ENCODE measurements around the gene RNF212.
"Not testable (repeated sequence)": the region's sequence is repeated elsewhere in the genome, so short reads cannot be mapped to it uniquely, and the experiment has no call there.

The RNF212 gene

DNA sequence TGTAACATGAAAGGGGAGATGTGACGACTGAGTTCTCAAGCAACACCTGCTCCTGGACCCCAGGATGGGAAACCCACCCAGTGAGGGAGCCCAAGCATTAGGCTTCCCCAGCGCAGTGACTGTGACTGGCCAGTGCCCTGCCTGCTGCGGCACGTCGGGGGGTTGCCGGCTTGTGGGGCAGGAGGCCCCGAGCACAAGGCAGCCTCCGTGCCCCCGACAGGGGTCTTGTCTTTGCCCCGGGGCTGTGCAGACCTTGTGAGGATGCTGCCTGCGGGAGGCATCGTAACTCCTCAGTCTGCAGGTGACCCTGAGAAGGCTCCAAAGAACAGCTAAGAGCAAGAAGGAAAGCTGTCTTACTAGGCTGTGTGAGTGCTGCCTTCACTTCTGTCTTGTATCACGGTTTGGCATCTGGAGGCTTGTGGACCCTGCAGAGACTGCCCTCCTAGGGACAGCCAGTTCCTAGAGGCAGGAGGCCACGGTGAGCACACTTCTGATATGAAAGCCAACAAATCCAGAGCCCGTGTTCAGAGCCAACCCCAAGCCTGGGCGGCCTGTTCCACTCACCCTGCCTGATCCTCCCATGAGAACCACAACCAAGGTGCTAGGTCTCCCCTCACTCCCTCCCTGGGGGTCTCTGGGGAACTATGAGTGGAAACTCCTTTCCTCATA lies 54.2 kb downstream of the RNF212 start:
- DNase-seq (ENCODE audit: low read depth): no peak
- no peak overlapping the region for H3K4me3 ChIP-seq (ENCODE audit: low read length)
- TF ChIP-seq, protein P1, sequence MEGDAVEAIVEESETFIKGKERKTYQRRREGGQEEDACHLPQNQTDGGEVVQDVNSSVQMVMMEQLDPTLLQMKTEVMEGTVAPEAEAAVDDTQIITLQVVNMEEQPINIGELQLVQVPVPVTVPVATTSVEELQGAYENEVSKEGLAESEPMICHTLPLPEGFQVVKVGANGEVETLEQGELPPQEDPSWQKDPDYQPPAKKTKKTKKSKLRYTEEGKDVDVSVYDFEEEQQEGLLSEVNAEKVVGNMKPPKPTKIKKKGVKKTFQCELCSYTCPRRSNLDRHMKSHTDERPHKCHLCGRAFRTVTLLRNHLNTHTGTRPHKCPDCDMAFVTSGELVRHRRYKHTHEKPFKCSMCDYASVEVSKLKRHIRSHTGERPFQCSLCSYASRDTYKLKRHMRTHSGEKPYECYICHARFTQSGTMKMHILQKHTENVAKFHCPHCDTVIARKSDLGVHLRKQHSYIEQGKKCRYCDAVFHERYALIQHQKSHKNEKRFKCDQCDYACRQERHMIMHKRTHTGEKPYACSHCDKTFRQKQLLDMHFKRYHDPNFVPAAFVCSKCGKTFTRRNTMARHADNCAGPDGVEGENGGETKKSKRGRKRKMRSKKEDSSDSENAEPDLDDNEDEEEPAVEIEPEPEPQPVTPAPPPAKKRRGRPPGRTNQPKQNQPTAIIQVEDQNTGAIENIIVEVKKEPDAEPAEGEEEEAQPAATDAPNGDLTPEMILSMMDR (conservative IDR thresholded peaks at IDR 0.05; ENCODE audit: low read length): no peak

DNA sequence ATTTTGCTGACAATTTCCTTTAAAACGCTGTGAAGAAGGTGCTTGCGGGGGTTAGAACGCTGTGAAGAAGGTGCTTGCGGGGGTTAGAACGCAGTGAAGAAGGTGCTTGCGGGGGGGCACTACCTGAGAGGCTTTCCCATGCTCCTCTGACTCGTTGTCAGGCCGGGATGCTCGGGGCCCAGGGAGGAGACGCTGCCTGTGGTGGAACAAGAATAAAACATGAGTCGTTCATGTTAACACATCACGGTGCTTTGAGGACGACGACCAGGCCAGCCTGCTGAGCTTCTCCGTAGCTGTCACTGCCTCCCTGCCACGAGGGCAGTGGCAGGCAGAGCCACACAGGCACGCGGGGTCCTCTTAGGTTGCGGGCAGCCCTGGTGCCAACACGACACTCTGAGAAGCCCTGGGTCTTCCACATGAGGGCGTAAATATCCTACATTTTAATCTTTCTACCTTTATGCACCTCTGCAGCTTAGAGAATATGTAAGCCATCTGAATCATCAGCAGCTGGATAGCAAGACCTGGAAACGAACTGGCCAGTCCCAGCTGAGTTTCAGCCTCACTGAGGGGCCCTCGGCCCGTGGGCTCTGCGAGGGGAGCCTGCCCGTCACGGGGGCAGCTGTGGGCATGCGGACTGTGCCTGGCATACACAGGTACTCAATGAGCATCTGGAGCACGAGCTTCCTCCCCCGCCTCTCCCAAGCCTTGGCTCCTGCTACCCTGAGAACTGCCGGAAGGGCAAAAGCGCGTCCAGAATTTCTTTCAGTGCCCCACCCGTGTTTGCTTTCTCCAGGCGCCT lies 55.0 kb downstream of the RNF212 start:
- H3K4me3 ChIP-seq (ENCODE audit: low read length): no peak overlapping the region
- TF ChIP-seq, protein P1 (conservative IDR thresholded peaks at IDR 0.05; ENCODE audit: low read length): no peak
- no peak for DNase-seq (ENCODE audit: low read depth)

DNA sequence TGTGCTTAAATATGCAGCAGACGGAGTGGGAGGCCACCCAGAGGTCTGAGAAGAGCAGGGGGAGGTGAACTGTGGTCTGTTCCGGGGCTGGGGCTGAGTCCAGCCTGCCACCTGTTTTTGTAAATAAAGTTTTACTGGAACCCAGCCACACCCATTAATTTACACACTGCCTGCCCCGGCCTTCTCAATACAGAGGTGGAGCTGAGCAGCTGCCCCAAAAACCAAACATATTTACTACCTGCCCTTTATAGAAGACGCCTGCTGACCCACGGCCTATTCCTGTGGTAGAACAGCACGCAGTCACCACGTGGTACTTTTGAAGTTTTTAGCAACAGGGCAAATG lies 56.0 kb downstream of the RNF212 start:
- no peak for DNase-seq (ENCODE audit: low read depth)
- TF ChIP-seq, protein P1 (conservative IDR thresholded peaks at IDR 0.05; ENCODE audit: low read length): no peak
- no peak overlapping the region for H3K4me3 ChIP-seq (ENCODE audit: low read length)

DNA sequence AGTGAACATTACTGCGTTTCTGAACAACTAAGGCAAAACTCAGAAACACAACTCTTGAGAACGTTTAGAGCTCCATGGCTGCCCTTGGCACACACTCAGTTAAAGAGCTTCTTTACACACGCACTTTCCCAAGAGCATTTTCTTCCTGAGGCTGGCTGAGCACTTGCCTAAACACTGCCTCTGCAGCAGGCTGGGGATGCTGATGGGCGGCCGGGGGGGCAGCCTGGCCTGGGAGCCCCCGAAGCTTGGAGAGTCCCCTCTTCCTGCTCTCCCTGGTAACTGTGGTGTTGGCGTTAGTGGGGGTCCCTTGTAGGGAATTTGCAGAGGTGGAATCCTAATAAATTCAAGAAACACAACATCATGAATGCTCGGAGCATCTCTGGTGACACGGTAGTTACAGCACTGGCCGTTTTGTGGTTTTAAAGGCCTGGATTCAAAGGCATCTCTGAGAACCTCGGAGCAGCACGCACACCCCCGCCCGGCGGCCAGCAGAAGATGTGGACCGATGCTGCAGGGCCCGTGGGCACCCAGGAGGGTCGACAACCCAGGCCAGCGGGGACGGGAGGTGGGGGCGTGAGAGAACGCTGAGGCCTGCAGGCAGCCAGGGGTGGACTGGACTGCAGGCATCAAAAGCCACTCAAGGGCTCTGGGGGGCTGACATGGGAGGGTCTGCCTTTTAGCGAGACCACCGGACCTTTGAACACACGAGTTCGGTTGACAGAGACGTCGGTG lies 56.5 kb downstream of the RNF212 start:
- no peak overlapping the region for H3K4me3 ChIP-seq (ENCODE audit: low read length)
- TF ChIP-seq, protein P1 (conservative IDR thresholded peaks at IDR 0.05; ENCODE audit: low read length): no peak
- no peak for DNase-seq (ENCODE audit: low read depth)

DNA sequence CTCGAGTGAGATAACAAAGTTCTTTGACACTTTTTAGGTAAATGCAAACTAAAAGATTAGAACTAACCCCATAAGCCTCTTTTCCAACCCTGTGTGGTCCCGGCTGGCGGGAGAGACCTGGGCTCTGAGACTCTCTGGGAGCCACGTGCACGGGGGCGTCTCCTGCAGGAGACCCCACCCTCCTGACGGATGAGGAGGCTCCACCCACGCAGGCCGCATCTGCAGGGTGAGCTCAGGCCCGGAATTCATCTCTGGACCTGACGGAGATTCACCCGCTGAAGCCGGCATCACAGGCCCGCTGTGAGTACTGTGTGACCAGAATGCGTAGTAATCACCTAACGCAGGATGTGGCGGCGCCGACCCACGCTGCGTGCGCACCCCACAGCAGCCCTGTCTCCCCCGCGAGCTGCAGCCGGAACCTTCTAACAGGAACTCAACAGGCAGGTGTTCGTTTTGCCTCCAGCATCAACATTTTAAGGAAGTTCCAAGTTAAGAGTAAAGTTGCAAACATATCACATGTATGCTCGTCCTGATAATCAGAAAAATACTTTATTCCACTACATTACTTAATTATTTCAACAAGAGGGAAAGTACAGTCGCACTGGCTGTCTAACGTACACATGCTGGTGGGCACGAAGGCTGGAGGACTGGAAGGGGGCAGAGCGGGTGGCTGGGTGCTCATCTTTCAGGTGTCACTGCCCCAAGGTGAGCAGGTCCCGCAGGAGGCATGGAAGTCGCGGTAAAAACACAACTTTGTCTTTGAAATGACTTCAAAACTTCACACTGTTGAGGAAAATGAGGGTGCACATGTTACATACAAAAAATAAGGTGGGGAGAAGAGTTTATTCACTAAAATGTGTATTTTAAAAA lies 57.4 kb downstream of the RNF212 start:
- no peak overlapping the region for H3K4me3 ChIP-seq (ENCODE audit: low read length)
- TF ChIP-seq, protein P1 (conservative IDR thresholded peaks at IDR 0.05; ENCODE audit: low read length): no peak
- peak; percentile 31 for DNase-seq (ENCODE audit: low read depth)

DNA sequence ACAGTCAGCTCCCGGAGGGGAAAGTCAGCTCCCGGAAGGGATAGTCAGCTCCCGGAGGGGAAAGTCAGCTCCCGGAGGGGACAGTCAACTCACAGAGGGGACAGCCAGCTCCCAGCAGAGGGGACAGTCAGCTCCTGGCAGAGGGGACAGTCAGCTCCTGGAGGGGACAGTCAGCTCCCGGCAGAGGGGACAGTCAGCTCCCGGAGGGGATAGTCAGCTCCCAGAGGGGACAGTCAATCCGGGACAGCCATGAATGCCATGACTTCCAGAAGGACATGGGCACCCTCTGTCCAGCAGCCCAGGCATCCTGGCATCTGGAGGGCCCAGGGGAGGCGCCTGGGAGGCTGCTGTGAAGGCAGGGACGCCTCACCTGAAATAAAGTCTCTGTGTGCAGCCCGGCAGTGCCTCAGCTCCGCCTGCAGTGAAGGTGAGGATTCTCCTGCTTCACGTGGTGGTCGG lies 58.1 kb downstream of the RNF212 start:
- not testable (repeated sequence) for DNase-seq (ENCODE audit: low read depth); H3K4me3 ChIP-seq (ENCODE audit: low read length)

DNA sequence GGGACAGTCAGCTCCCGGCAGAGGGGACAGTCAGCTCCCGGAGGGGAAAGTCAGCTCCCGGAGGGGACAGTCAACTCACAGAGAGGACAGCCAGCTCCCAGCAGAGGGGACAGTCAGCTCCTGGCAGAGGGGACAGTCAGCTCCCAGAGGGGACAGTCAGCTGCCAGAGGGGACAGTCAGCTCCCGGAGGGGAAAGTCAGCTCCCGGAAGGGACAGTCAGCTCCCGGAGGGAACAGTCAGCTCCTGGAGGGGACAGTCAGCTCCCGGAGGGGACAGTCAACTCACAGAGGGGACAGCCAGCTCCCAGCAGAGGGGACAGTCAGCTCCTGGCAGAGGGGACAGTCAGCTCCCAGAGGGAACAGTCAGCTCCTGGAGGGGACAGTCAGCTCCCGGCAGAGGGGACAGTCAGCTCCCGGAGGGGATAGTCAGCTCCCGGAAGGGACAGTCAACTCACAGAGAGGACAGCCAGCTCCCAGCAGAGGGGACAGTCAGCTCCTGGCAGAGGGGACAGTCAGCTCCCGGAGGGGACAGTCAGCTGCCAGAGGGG lies 58.6 kb downstream of the RNF212 start:
- H3K4me3 ChIP-seq (ENCODE audit: low read length); DNase-seq (ENCODE audit: low read depth): not testable (repeated sequence)

DNA sequence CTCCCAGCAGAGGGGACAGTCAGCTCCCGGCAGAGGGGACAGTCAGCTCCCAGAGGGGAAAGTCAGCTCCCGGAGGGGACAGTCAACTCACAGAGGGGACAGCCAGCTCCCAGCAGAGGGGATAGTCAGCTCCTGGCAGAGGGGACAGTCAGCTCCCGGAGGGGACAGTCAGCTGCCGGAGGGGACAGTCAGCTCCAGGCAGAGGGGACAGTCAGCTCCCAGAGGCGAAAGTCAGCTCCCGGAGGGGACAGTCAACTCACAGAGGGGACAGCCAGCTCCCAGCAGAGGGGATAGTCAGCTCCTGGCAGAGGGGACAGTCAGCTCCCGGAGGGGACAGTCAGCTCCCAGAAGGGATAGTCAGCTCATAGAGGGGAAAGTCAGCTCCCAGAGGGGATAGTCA lies 59.5 kb downstream of the RNF212 start:
- not testable (repeated sequence) for DNase-seq (ENCODE audit: low read depth); H3K4me3 ChIP-seq (ENCODE audit: low read length)
